H9 (cell line): ENCODE data around the gene CORO1C. TPM values are rescaled to one million over a fixed set of nuclear protein-coding genes. Genes with fewer than 3 reads are reported as not detected.

ENCODE experiments used
- DNase-seq: peaks from one replicate; pipeline ENCODE4 v3.0.0-alpha.2; 2017
- H2AFZ ChIP-seq: one replicate; pipeline ENCODE4 v1.6.1; 2013; ENCODE audit warnings: mild to moderate bottlenecking, low read length, control low read depth, moderate library complexity
- H2AK5ac ChIP-seq: 2 replicates; pipeline ENCODE4 v1.6.1; 2013; ENCODE audit warnings: low read length, control low read depth, mixed read lengths; ENCODE audit not compliant: insufficient read length
- H2BK120ac ChIP-seq: one replicate; pipeline ENCODE4 v1.6.1; 2013; ENCODE audit warnings: low read depth, mild to moderate bottlenecking, low read length, control low read depth, inconsistent platforms; ENCODE audit not compliant: poor library complexity, severe bottlenecking
- H2BK12ac ChIP-seq: 2 replicates; pipeline ENCODE4 v1.6.1; 2013; ENCODE audit warnings: low read length, control low read depth, mixed read lengths, low read depth; ENCODE audit not compliant: insufficient read length
- H2BK15ac ChIP-seq: 2 replicates; pipeline ENCODE4 v1.6.1; 2013; ENCODE audit warnings: low read depth, low read length, control low read depth
- H2BK20ac ChIP-seq: one replicate; pipeline ENCODE4 v1.6.1; 2013; ENCODE audit warnings: low read depth, mild to moderate bottlenecking, low read length, control low read depth, inconsistent platforms; ENCODE audit not compliant: poor library complexity, severe bottlenecking
- H2BK5ac ChIP-seq: 2 replicates; pipeline ENCODE4 v1.6.1; 2013; ENCODE audit warnings: low read length, control low read depth, mixed read lengths; ENCODE audit not compliant: insufficient read length
- H3K14ac ChIP-seq: 2 replicates; pipeline ENCODE4 v1.6.1; 2013; ENCODE audit warnings: low read length, control low read depth; ENCODE audit not compliant: insufficient read depth
- H3K18ac ChIP-seq: 2 replicates; pipeline ENCODE4 v1.6.1; 2013; ENCODE audit warnings: low read depth, mild to moderate bottlenecking, mixed read lengths, low read length, control low read depth; ENCODE audit not compliant: insufficient read length
- H3K23ac ChIP-seq: 2 replicates; pipeline ENCODE4 v1.6.1; 2013; ENCODE audit warnings: low read length, control low read depth, mixed read lengths, low read depth; ENCODE audit not compliant: insufficient read length
- H3K23me2 ChIP-seq: 2 replicates; pipeline ENCODE4 v1.6.1; 2013; ENCODE audit warnings: low read depth, mild to moderate bottlenecking, mixed read lengths, low read length, control low read depth; ENCODE audit not compliant: insufficient read length, poor library complexity, severe bottlenecking
- H3K27ac ChIP-seq: 2 replicates; pipeline ENCODE4 v1.5.1; 2013; ENCODE audit warnings: low read length, control low read depth, mixed read lengths, low read depth; ENCODE audit not compliant: insufficient read length
- H3K27me3 ChIP-seq: 2 replicates; pipeline ENCODE4 v1.6.1; 2013; ENCODE audit warnings: low read length, control low read depth, inconsistent platforms; ENCODE audit not compliant: insufficient read depth
- H3K4ac ChIP-seq: 2 replicates; pipeline ENCODE4 v1.6.1; 2013; ENCODE audit warnings: low read depth, mild to moderate bottlenecking, control low read depth, inconsistent platforms, low read length, moderate library complexity
- H3K4me1 ChIP-seq: 2 replicates; pipeline ENCODE4 v1.6.1; 2013; ENCODE audit warnings: low read length, control low read depth, inconsistent platforms; ENCODE audit not compliant: insufficient read depth
- H3K4me2 ChIP-seq: 2 replicates; pipeline ENCODE4 v1.6.1; 2013; ENCODE audit warnings: low read length, control low read depth, mixed read lengths; ENCODE audit not compliant: insufficient read length, insufficient read depth
- H3K56ac ChIP-seq: 2 replicates; pipeline ENCODE4 v1.6.1; 2013; ENCODE audit warnings: low read depth, mild to moderate bottlenecking, mixed read lengths, low read length, control low read depth; ENCODE audit not compliant: insufficient read length
- H3K79me1 ChIP-seq: 2 replicates; pipeline ENCODE4 v1.6.1; 2013; ENCODE audit warnings: low read depth, mild to moderate bottlenecking, moderate library complexity, low read length, control low read depth, inconsistent platforms; ENCODE audit not compliant: insufficient read depth, poor library complexity, severe bottlenecking
- H3K79me2 ChIP-seq: 2 replicates; pipeline ENCODE4 v1.6.1; 2013; ENCODE audit warnings: low read length, control low read depth, inconsistent platforms; ENCODE audit not compliant: insufficient read depth
- H3K9ac ChIP-seq: 2 replicates; pipeline ENCODE4 v1.6.1; 2013; ENCODE audit warnings: low read length, control low read depth, mixed read lengths; ENCODE audit not compliant: insufficient read length; ENCODE audit errors: extremely low read depth
- H3K9me3 ChIP-seq: one replicate; pipeline ENCODE4 v1.6.1; 2013; ENCODE audit warnings: low read depth, low read length, inconsistent platforms; ENCODE audit not compliant: control insufficient read depth
- H3T11ph ChIP-seq: one replicate; pipeline ENCODE4 v1.6.1; 2013; ENCODE audit warnings: mild to moderate bottlenecking, low read length, control low read depth, inconsistent platforms
- H4K20me1 ChIP-seq: one replicate; pipeline ENCODE4 v1.6.1; 2013; ENCODE audit not compliant: control insufficient read depth, insufficient read length, insufficient read depth
- H4K5ac ChIP-seq: 2 replicates; pipeline ENCODE4 v1.6.1; 2013; ENCODE audit warnings: low read depth, mild to moderate bottlenecking, mixed read lengths, low read length, control low read depth; ENCODE audit not compliant: insufficient read length
- H4K8ac ChIP-seq: replicated peaks from 2 replicates; pipeline ENCODE4 v1.6.1; 2013; ENCODE audit warnings: low read length, control low read depth, mixed read lengths, low read depth; ENCODE audit not compliant: insufficient read length
- H4K91ac ChIP-seq: 2 replicates; pipeline ENCODE4 v1.6.1; 2013; ENCODE audit warnings: low read depth, mild to moderate bottlenecking, moderate library complexity, mixed read lengths, low read length, control low read depth; ENCODE audit not compliant: insufficient read length
- H3K27ac Mint-ChIP-seq, 3 experiments: 2 replicates in 2 of 3; 3 replicates in 1 of 3; pipeline ENCODE4 v1.8.0; 2020 to 2021; ENCODE audit warnings: mixed read lengths in 3 of 3, mild to moderate bottlenecking in 1 of 3, moderate library complexity in 1 of 3
- H3K27me3 Mint-ChIP-seq: 2 replicates; pipeline ENCODE4 v1.8.0; 2021; ENCODE audit warnings: low read depth, mild to moderate bottlenecking, moderate library complexity, mixed read lengths
- H3K36me3 Mint-ChIP-seq, 3 experiments: 2 replicates in 2 of 3; 3 replicates in 1 of 3; pipeline ENCODE4 v1.8.0; 2020 to 2021; ENCODE audit warnings: low read depth in 3 of 3, mixed read lengths in 3 of 3; ENCODE audit not compliant: insufficient read depth in 1 of 3
- H3K4me1 Mint-ChIP-seq, 2 experiments: 2 replicates each; pipeline ENCODE4 v1.8.0; 2020; ENCODE audit warnings: mixed read lengths in 2 of 2
- H3K4me3 Mint-ChIP-seq, 2 experiments: 2 replicates in 1 of 2; 3 replicates in 1 of 2; pipeline ENCODE4 v1.8.0; 2020 to 2021; ENCODE audit warnings: mild to moderate bottlenecking in 2 of 2, mixed read lengths in 2 of 2, moderate library complexity in 1 of 2
- H3K9me3 Mint-ChIP-seq, 2 experiments: 2 replicates in 1 of 2; 3 replicates in 1 of 2; pipeline ENCODE4 v1.8.0; 2020; ENCODE audit warnings: mild to moderate bottlenecking in 2 of 2, mixed read lengths in 2 of 2, moderate library complexity in 1 of 2
- CTCF ChIP-seq: fragments of 200-600 bp; sonication (generic); conservative IDR thresholded peaks from 3 replicates; pipeline ENCODE4 v1.8.0; 2021; ENCODE audit warnings: antibody characterized with exemption, mild to moderate bottlenecking
- WGBS: extraction: QIAGEN DNeasy Blood & Tissue Kit; methylation state at CpG from one replicate; pipeline ENCODE4 v1.1.7; 2013; ENCODE audit warnings: missing lambda C conversion rate, low lambda C conversion rate, mixed read lengths; ENCODE audit not compliant: insufficient read length; ENCODE audit errors: extremely low coverage; 5-methylcytosine and 5-hydroxymethylcytosine counted together
- total RNA-seq: library from RNA; stranded (reverse); gene quantifications from 2 replicates; pipeline ENCODE4 v1.2.1, GENCODE V29; 2021

CORO1C gene
- total RNA-seq, 1 experiment from 2014 or later: 154 TPM

- no CpG with 5 or more reads among the region's 4 CpGs for WGBS
- Histone ChIP-seq H3K23ac (no peak overlapping the region), H2AFZ (no peak overlapping the region), H3K4ac (no peak overlapping the region), H3K27me3 (no peaks in the 10 kb centered on the region), H3K27ac (no peak overlapping the region), H2BK15ac (no peak overlapping the region), H3K14ac (no peak overlapping the region), H4K20me1 (peaks cover 3% of the 10 kb centered on the region), H3T11ph (no peak overlapping the region), H3K4me1 (peaks cover 2% of the 10 kb centered on the region; the same call in 1 of the 2 replicates), H3K4me2 (no peak overlapping the region), H3K56ac (no peak overlapping the region), H2BK120ac (no peak overlapping the region), H4K91ac (no peak overlapping the region), H3K9me3 (no peaks in the 10 kb centered on the region), H2AK5ac (no peak overlapping the region), H2BK5ac (no peak overlapping the region), H4K5ac (no peak overlapping the region), H4K8ac (no peak overlapping the region), H2BK12ac (no peak overlapping the region), H3K23me2 (no peaks in the 10 kb centered on the region), H3K79me1 (peaks cover 7% of the 10 kb centered on the region), H3K18ac (no peak overlapping the region), H2BK20ac (no peak overlapping the region), H3K9ac (no peak overlapping the region), H3K79me2 (peaks cover 4% of the 10 kb centered on the region; the same call in 1 of the 2 replicates)
- no peak overlapping the region for H3K4me3 Mint-ChIP-seq
- H3K4me1 Mint-ChIP-seq: peaks cover 22% of the 10 kb centered on the region in 2 experiments
- no peak for TF ChIP-seq CTCF
- H3K36me3 Mint-ChIP-seq: peaks cover 0 to 3% (median under 1%) of the 10 kb centered on the region in 3 experiments; a peak in 3 of 7 replicates
- no peak for DNase-seq
- H3K27ac Mint-ChIP-seq: peak overlapping the region in 1 of 3 experiments; percentile 34; a peak in 2 of 7 replicates
- no peaks in the 10 kb centered on the region for H3K9me3 Mint-ChIP-seq
- H3K27me3 Mint-ChIP-seq: no peaks in the 10 kb centered on the region
These were observed 47.3 kb downstream of the CORO1C start for GRCh38 chr12:108683906-108684556.
